ENCODE data around the gene CAMKK2.

CAMKK2 gene

DNA sequence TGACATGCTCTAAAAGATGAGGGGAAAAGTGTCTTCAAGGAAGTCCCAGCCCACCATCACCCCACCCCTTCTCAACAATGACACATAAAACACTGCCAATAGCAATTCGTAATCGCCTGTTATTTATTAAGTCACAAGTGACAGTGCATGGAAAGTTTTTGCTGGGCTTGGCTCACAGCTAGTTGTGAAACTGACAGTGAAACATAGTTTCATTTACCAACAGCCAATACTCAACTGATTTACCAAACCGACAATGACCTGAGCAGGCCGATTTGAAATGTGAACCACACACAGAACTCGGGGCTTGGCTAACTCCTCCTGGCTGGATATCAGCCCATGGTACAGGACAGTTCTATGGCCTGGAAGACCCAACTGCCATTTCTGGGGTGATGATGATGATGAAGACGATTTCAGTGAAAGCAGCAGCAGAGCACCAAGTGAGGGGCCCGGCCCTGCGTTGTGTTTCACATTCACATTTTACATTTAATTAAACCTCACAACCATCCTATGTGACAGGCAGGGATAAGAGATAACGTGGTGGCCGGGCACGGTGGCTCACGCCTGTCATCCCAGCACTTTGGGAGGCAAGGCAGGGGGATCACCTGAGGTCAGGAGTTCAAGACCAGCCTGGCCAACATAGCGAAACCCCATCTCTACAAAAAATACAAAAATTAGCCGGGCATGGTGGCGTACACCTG, 42.7 kb downstream of the CAMKK2 start:
- no peak for TF ChIP-seq CTCF (IDR thresholded peaks at IDR 0.05; ENCODE audit: insufficient read depth, low read depth, low read length, missing control alignments)
- DNase-seq (ENCODE audit: low read depth): no peak
- no peak overlapping the region for H3K4me3 ChIP-seq (ENCODE audit: low read depth, low read length)

DNA sequence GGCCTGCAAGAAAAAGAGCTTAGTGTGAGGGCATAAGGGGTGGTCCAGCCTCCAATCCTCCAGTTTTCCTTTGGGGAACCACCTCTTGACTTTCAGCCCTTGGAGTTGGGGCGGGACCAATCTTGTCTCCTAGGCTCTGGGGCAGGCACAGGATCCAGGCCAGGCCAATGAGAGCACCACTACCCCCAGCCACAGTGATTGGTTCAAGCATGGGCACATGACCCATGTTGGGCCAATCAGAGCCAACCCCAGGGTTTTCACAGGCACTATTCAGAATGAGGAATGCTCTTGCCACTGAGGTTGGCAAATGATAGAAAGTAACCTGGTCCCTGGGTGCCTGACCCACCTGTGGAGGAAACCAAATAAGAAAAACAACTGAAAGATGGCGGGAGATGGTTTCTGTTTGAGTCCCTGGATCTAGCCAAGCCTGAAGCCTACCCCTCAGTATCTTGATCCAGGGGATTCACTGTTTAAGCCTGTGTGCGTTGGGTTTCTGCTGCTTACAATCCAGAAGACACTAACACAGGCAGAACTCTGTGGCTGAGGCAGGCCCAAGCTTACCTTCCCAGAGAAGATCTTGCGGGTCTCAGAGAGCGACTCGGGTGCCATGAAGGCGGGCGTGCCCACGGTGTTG, 43.7 kb downstream of the CAMKK2 start:
- no peak overlapping the region for H3K4me3 ChIP-seq (ENCODE audit: low read depth, low read length)
- no peak for TF ChIP-seq CTCF (IDR thresholded peaks at IDR 0.05; ENCODE audit: insufficient read depth, low read depth, low read length, missing control alignments)
- DNase-seq (ENCODE audit: low read depth): no peak

- no peak for TF ChIP-seq CTCF (IDR thresholded peaks at IDR 0.05; ENCODE audit: insufficient read depth, low read depth, low read length, missing control alignments)
- DNase-seq (ENCODE audit: low read depth): no peak
- H3K4me3 ChIP-seq (ENCODE audit: low read depth, low read length): no peak overlapping the region
Measured at GRCh38 chr12:121251838-121252237, 44.7 kb downstream of the CAMKK2 start.

- H3K4me3 ChIP-seq (ENCODE audit: low read depth, low read length): no peak overlapping the region
- no peak for TF ChIP-seq CTCF (IDR thresholded peaks at IDR 0.05; ENCODE audit: insufficient read depth, low read depth, low read length, missing control alignments)
- DNase-seq (ENCODE audit: low read depth): no peak
Measured at GRCh38 chr12:121250359-121250758, 46.1 kb downstream of the CAMKK2 start.

DNA sequence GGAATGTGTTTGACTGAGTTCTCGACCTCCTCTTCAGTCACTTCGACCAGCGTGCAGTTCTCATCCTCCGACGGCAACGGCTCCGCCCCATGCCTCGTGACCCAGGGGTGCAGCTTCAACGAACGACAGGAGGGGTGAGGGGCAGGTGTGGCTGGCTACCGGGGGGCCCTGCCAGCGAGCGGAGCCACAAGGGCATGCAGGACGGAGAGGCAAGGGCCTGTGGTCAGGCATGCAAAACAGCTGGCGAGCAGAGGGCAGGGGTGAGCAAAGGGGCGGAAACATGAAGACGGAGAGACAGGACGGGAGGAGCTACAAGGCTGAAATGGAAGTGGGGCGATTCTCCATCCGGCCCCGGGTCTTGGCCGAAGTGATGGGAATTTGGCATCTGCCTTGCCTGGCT, 47.9 kb downstream of the CAMKK2 start:
- peak overlapping the region; percentile 55 for H3K4me3 ChIP-seq (ENCODE audit: low read depth, low read length)
- DNase-seq (ENCODE audit: low read depth): peak; percentile 94
- no peak for TF ChIP-seq CTCF (IDR thresholded peaks at IDR 0.05; ENCODE audit: insufficient read depth, low read depth, low read length, missing control alignments)

- H3K4me3 ChIP-seq (ENCODE audit: low read depth, low read length): no peak overlapping the region
- no peak for TF ChIP-seq CTCF (IDR thresholded peaks at IDR 0.05; ENCODE audit: insufficient read depth, low read depth, low read length, missing control alignments)
- DNase-seq (ENCODE audit: low read depth): no peak
Measured at GRCh38 chr12:121246893-121247557, 49.5 kb downstream of the CAMKK2 start.
